H1 (cell line): ENCODE data around the gene BABAM2. TPM values are rescaled to one million over a fixed set of nuclear protein-coding genes. Genes with fewer than 3 reads are reported as not detected.

Experiments used
- CTCF ChIA-PET: fragments of 300-600 bp; sonication (Branson Sonifier 250); formaldehyde crosslinking; loops from one replicate; lab custom pipeline; 2021; ENCODE audit not compliant: partially characterized antibody; lab: Charles Lee
- POLR2A ChIA-PET: fragments of 300-600 bp; sonication (Branson Sonifier 250); formaldehyde crosslinking; loops from one replicate; lab custom pipeline; 2021; ENCODE audit warnings: inconsistent platforms; ENCODE audit not compliant: partially characterized antibody; lab: Charles Lee
- DNase-seq, 2 experiments: peaks; one replicate each; pipeline versions ENCODE4 v3.0.0 to v3.0.0-alpha.2; 2010 to 2022; ENCODE audit warnings: low spot score in 2 of 2, low read depth in 1 of 2, mixed read lengths in 1 of 2
- FAIRE-seq: peaks from 2 replicates; lab custom pipeline; 2011; peaks lifted over from hg19 to GRCh38; lab: Jason Lieb, UNC
- H2AFZ ChIP-seq: 2 replicates; pipeline ENCODE4 v1.8.1; 2012; ENCODE audit warnings: low read length, inconsistent platforms
- H2AK5ac ChIP-seq: 2 replicates; pipeline ENCODE4 v1.6.1; 2013; ENCODE audit warnings: low read depth, low read length
- H2BK120ac ChIP-seq: replicated peaks from 2 replicates; pipeline ENCODE3; 2013; ENCODE audit warnings: low read depth, low read length, inconsistent platforms
- H2BK12ac ChIP-seq: 2 replicates; pipeline ENCODE4 v1.6.1; 2013; ENCODE audit warnings: low read depth, low read length
- H2BK15ac ChIP-seq: 2 replicates; pipeline ENCODE4 v1.6.1; 2013; ENCODE audit warnings: low read length
- H2BK20ac ChIP-seq: 2 replicates; pipeline ENCODE4 v1.6.1; 2013; ENCODE audit warnings: low read length
- H2BK5ac ChIP-seq: 2 replicates; pipeline ENCODE4 v1.6.1; 2013; ENCODE audit warnings: low read depth, low read length
- H3K14ac ChIP-seq: 2 replicates; pipeline ENCODE4 v1.6.1; 2013; ENCODE audit warnings: inconsistent platforms; ENCODE audit not compliant: insufficient read length
- H3K18ac ChIP-seq: 2 replicates; pipeline ENCODE4 v1.6.1; 2013; ENCODE audit warnings: low read length; ENCODE audit errors: extremely low read depth
- H3K23ac ChIP-seq: 2 replicates; pipeline ENCODE4 v1.6.1; 2013; ENCODE audit warnings: inconsistent platforms; ENCODE audit not compliant: insufficient read length
- H3K23me2 ChIP-seq: 2 replicates; pipeline ENCODE4 v1.6.1; 2013; ENCODE audit warnings: low read depth, low read length
- H3K27ac ChIP-seq: 2 replicates; pipeline ENCODE4 v1.6.1; 2011; ENCODE audit warnings: low read depth, low read length, inconsistent platforms
- H3K27me3 ChIP-seq, 4 experiments: replicated peaks in 1 of 4; 1 replicate in 1 of 4; 2 replicates in 3 of 4; pipeline versions ENCODE4 v1.6.1 to v1.8.1; 2011 to 2013; ENCODE audit warnings: low read length in 3 of 4, mild to moderate bottlenecking in 3 of 4, inconsistent platforms in 2 of 4, mixed read lengths in 2 of 4, moderate library complexity in 1 of 4; ENCODE audit not compliant: control insufficient read depth in 3 of 4, insufficient read depth in 3 of 4; ENCODE audit errors: extremely low read depth in 1 of 4
- H3K36me3 ChIP-seq, 4 experiments: 2 replicates each; pipeline versions ENCODE4 v1.6.1 to v1.8.1; 2011 to 2013; ENCODE audit warnings: mild to moderate bottlenecking in 4 of 4, low read length in 3 of 4, moderate library complexity in 2 of 4, control low read depth in 1 of 4, inconsistent platforms in 1 of 4; ENCODE audit not compliant: insufficient read depth in 4 of 4, control insufficient read depth in 2 of 4
- H3K4ac ChIP-seq: replicated peaks from 2 replicates; pipeline ENCODE3; 2013; ENCODE audit warnings: low read length, low read depth, mixed read lengths, inconsistent platforms; ENCODE audit not compliant: insufficient read length
- H3K4me1 ChIP-seq, 4 experiments: replicated peaks in 1 of 4; 1 replicate in 1 of 4; 2 replicates in 3 of 4; pipeline versions ENCODE4 v1.6.1 to v1.8.1; 2011 to 2013; ENCODE audit warnings: low read length in 3 of 4, inconsistent platforms in 2 of 4, mixed read lengths in 1 of 4; ENCODE audit not compliant: insufficient read depth in 4 of 4, control insufficient read depth in 3 of 4
- H3K4me2 ChIP-seq, 2 experiments: 2 replicates each; pipeline versions ENCODE4 v1.6.1 to v1.8.1; 2011 to 2013; ENCODE audit warnings: low read depth in 2 of 2, low read length in 2 of 2, control low read depth in 1 of 2, inconsistent platforms in 1 of 2, mild to moderate bottlenecking in 1 of 2; ENCODE audit not compliant: insufficient read depth in 1 of 2
- H3K4me3 ChIP-seq, 4 experiments: fragments of 200-600, 300-600 bp in 1 of 4; sonication (generic), shearing (Covaris generic), sonication (Bioruptor Twin) in 1 of 4; 2 replicates each; pipeline versions ENCODE4 v1.5.1 to v1.8.1; 2011 to 2016; ENCODE audit warnings: low read length in 4 of 4, low read depth in 3 of 4, control low read depth in 2 of 4, inconsistent platforms in 2 of 4, mild to moderate bottlenecking in 2 of 4, mixed read lengths in 1 of 4, moderate library complexity in 1 of 4; ENCODE audit not compliant: insufficient read depth in 2 of 4; ENCODE audit errors: extremely low read depth in 1 of 4
- H3K56ac ChIP-seq: replicated peaks from 2 replicates; pipeline ENCODE3; 2013; ENCODE audit warnings: low read depth, mild to moderate bottlenecking, mixed read lengths, low read length, inconsistent platforms; ENCODE audit not compliant: insufficient read length
- H3K79me1 ChIP-seq: 2 replicates; pipeline ENCODE4 v1.6.1; 2013; ENCODE audit warnings: low read depth, low read length, control low read depth
- H3K79me2 ChIP-seq, 2 experiments: 2 replicates each; pipeline versions ENCODE4 v1.6.1 to v1.8.1; 2012 to 2013; ENCODE audit warnings: low read length in 2 of 2, mild to moderate bottlenecking in 2 of 2, inconsistent platforms in 1 of 2; ENCODE audit not compliant: insufficient read depth in 2 of 2, control insufficient read depth in 1 of 2
- H3K9ac ChIP-seq, 4 experiments: replicated peaks in 1 of 4; 1 replicate in 1 of 4; 2 replicates in 3 of 4; pipeline versions ENCODE4 v1.6.1 to v1.8.1; 2011 to 2013; ENCODE audit warnings: low read depth in 3 of 4, low read length in 3 of 4, control low read depth in 2 of 4, mild to moderate bottlenecking in 2 of 4, moderate library complexity in 2 of 4, inconsistent platforms in 1 of 4; ENCODE audit errors: extremely low read depth in 1 of 4
- H3K9me3 ChIP-seq, 2 experiments: 2 replicates each; pipeline versions ENCODE4 v1.6.1 to v1.8.1; 2012 to 2013; ENCODE audit warnings: mild to moderate bottlenecking in 2 of 2, moderate library complexity in 2 of 2, control low read depth in 1 of 2, inconsistent platforms in 1 of 2, low read depth in 1 of 2, low read length in 1 of 2, mixed read lengths in 1 of 2; ENCODE audit not compliant: insufficient read depth in 2 of 2
- H4K20me1 ChIP-seq, 2 experiments: replicated peaks in 1 of 2; 2 replicates each; pipeline versions ENCODE3 to v1.8.1; 2011 to 2013; ENCODE audit warnings: inconsistent platforms in 2 of 2, low read length in 2 of 2, mild to moderate bottlenecking in 1 of 2; ENCODE audit not compliant: insufficient read depth in 2 of 2, control insufficient read depth in 1 of 2
- H4K5ac ChIP-seq: 2 replicates; pipeline ENCODE4 v1.6.1; 2013; ENCODE audit warnings: low read length, low read depth, mixed read lengths, inconsistent platforms; ENCODE audit not compliant: insufficient read length
- H4K8ac ChIP-seq: 2 replicates; pipeline ENCODE4 v1.8.0; 2013; ENCODE audit warnings: mild to moderate bottlenecking, moderate library complexity, low read length, inconsistent platforms; ENCODE audit not compliant: insufficient read depth; ENCODE audit errors: extremely low read depth
- H4K91ac ChIP-seq: replicated peaks from 2 replicates; pipeline ENCODE3; 2013; ENCODE audit warnings: low read length, mixed read lengths, inconsistent platforms; ENCODE audit not compliant: insufficient read length
- ATF3 ChIP-seq: IDR thresholded peaks from 2 replicates; pipeline ENCODE4 v1.6.1; 2011; ENCODE audit warnings: low read depth, mild to moderate bottlenecking, low read length; ENCODE audit not compliant: insufficient read depth
- CHD2 ChIP-seq: IDR thresholded peaks from 2 replicates; pipeline ENCODE4 v1.6.1; 2012; ENCODE audit warnings: low read length, improper control_type of control experiment
- EP300 ChIP-seq, 2 experiments: IDR thresholded peaks; 1 replicate in 1 of 2; 2 replicates in 1 of 2; pipeline ENCODE4 v1.6.1; 2011 to 2012; ENCODE audit warnings: low read depth in 2 of 2, low read length in 2 of 2, mild to moderate bottlenecking in 2 of 2, borderline replicate concordance in 1 of 2, inconsistent platforms in 1 of 2, moderate library complexity in 1 of 2
- GABPA ChIP-seq: IDR thresholded peaks from 2 replicates; pipeline ENCODE4 v1.6.1; 2011; ENCODE audit warnings: mild to moderate bottlenecking, low read length, moderate library complexity, borderline replicate concordance; ENCODE audit not compliant: insufficient read depth
- HDAC2 ChIP-seq, 2 experiments: fragments of 300-600 bp in 1 of 2; sonication (generic) in 1 of 2; IDR thresholded peaks; 2 replicates each; pipeline ENCODE4 v1.6.1; 2011 to 2012; ENCODE audit warnings: low read depth in 2 of 2, low read length in 2 of 2, mild to moderate bottlenecking in 2 of 2, moderate library complexity in 2 of 2, borderline replicate concordance in 1 of 2, inconsistent platforms in 1 of 2
- JUND ChIP-seq: IDR thresholded peaks from 2 replicates; pipeline ENCODE4 v1.6.1; 2011; ENCODE audit warnings: mild to moderate bottlenecking, improper control_type of control experiment, low read length
- NANOG ChIP-seq: IDR thresholded peaks from 2 replicates; pipeline ENCODE4 v1.6.1; 2011; ENCODE audit warnings: low read length, low read depth, mild to moderate bottlenecking, inconsistent platforms; ENCODE audit not compliant: insufficient read depth, poor library complexity, severe bottlenecking
- NRF1 ChIP-seq: IDR thresholded peaks from 2 replicates; pipeline ENCODE4 v1.6.1; 2011; ENCODE audit warnings: mild to moderate bottlenecking, low read depth, low read length, improper control_type of control experiment
- PHF8 ChIP-seq: fragments of 200-600 bp; sonication (generic); conservative IDR thresholded peaks from 2 replicates; pipeline ENCODE4 v1.7.1; 2012; ENCODE audit warnings: low read depth, mild to moderate bottlenecking, inconsistent platforms, low read length, moderate library complexity
- RNF2 ChIP-seq: fragments of 200-900, 300-1000 bp; sonication (generic); IDR thresholded peaks from 2 replicates; pipeline ENCODE4 v1.7.1; 2016; ENCODE audit warnings: borderline replicate concordance, low read depth, mild to moderate bottlenecking, antibody characterized with exemption, low read length; ENCODE audit not compliant: poor library complexity, severe bottlenecking; ENCODE audit errors: missing control alignments
- SIRT6 ChIP-seq: IDR thresholded peaks from one replicate; pipeline ENCODE4 v1.7.1; 2012; ENCODE audit warnings: low read length, inconsistent platforms
- SUZ12 ChIP-seq: fragments of 200-600 bp; sonication (generic); IDR thresholded peaks from 2 replicates; pipeline ENCODE4 v1.6.1; 2012; ENCODE audit warnings: mild to moderate bottlenecking, inconsistent platforms, low read length, moderate library complexity, mixed read lengths
- TCF12 ChIP-seq: IDR thresholded peaks from 2 replicates; pipeline ENCODE4 v1.6.1; 2011; ENCODE audit warnings: low read depth, mild to moderate bottlenecking, low read length
- WGBS, 2 experiments: shearing (Covaris generic) in 1 of 2; methylation state at CpG; one replicate each; pipeline versions ENCODE4 v1.1.6 to v1.1.7; 2013 to 2015; ENCODE audit warnings: low lambda C conversion rate in 2 of 2, mixed read lengths in 2 of 2, inconsistent platforms in 1 of 2, low coverage in 1 of 2, missing lambda C conversion rate in 1 of 2; ENCODE audit not compliant: insufficient replicate concordance in 2 of 2, insufficient coverage in 1 of 2, insufficient read length in 1 of 2; ENCODE audit errors: extremely low coverage in 1 of 2, missing lambda C conversion rate in 1 of 2; 5-methylcytosine and 5-hydroxymethylcytosine counted together
- polyA plus RNA-seq, 7 experiments: library from polyadenylated mRNA; depleted of rRNA in 3 of 7; stranded (reverse) in 5 of 7; unstranded in 2 of 7; fragments of >200 nt in 5 of 7; fragments of 200-250 nt in 2 of 7; gene quantifications; 1 replicate in 5 of 7; 2 replicates in 1 of 7; 4 replicates in 1 of 7; pipeline versions ENCODE4 v1.2.1 to v1.2.3, GENCODE V29; 2011 to 2013; ENCODE audit warnings: missing spikeins in 2 of 7, mixed read lengths in 2 of 7
- total RNA-seq: library from RNA; stranded (reverse); fragmentation: NEBNext Ultra II Directional; extraction: Animal tissue kit (Norgen Biotek cat#: 25700); gene quantifications from 2 replicates; pipeline ENCODE4 v1.2.1, GENCODE V29; 2021

BABAM2 gene
- total and polyA plus RNA-seq, 2 of the 8 experiments (the other 6 are each of a cell fraction or from before 2014, with no cell fraction given), result 15.8 to 20.9 TPM

DNA sequence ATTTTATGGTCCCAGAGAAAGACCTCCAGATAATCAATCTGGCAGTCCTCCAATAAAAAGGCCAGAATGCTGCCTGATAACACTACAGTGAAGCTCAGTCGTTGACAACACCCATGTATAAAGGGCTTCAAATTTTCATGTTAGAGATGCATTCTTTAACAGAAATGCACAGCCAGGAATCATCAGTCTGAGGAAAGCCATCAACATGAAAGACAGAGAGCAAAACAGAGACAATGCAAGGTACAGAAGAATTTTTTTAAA lies 13.8 kb downstream of the BABAM2 start:
- Histone ChIP-seq H4K91ac (no peak overlapping the region), H2BK20ac (no peak overlapping the region), H3K14ac (no peak overlapping the region), H2BK5ac (no peak overlapping the region), H3K56ac (no peak overlapping the region), H3K79me2 (no peaks in the 10 kb centered on the region), H4K20me1 (no peaks in the 10 kb centered on the region), H3K4me2 (no peak overlapping the region), H3K27me3 (no peaks in the 10 kb centered on the region), H2AK5ac (no peak overlapping the region), H2AFZ (no peak overlapping the region), H2BK12ac (no peak overlapping the region), H2BK15ac (no peak overlapping the region), H2BK120ac (no peak overlapping the region), H3K27ac (no peak overlapping the region), H3K9me3 (no peaks in the 10 kb centered on the region), H4K8ac (no peak overlapping the region), H3K9ac (no peak overlapping the region), H4K5ac (no peak overlapping the region), H3K4me3 (no peak overlapping the region), H3K23me2 (no peaks in the 10 kb centered on the region), H3K4me1 (no peaks in the 10 kb centered on the region), H3K4ac (no peak overlapping the region), H3K18ac (no peak overlapping the region), H3K23ac (no peak overlapping the region), H3K79me1 (no peaks in the 10 kb centered on the region), H3K36me3 (no peaks in the 10 kb centered on the region)
- no peak for DNase-seq
- FAIRE-seq, result no peak
- CTCF ChIA-PET, result interaction anchor here (0.6 kb wide), 1 partner anchor 9 kb away, joined by 3 read pairs; no protein-coding TSS in a partner anchor
- POLR2A ChIA-PET, result no interaction called here
- 88% methylated on average over 1 of the region's 1 CpG; no CpG with 5 or more reads in 1 of the 2 experiments for WGBS, 2 experiments
- no peak for TF ChIP-seq SUZ12
- TF ChIP-seq NRF1, result no peak
- no peak for TF ChIP-seq EP300 (IDR thresholded peaks at IDR 0.05; ENCODE audit: borderline replicate concordance in 1 of 2, low read depth in 2 of 2, low read length in 2 of 2)
- no peak for TF ChIP-seq JUND
- no peak for TF ChIP-seq NANOG
- no peak for TF ChIP-seq PHF8
- no peak for TF ChIP-seq SIRT6
- TF ChIP-seq ATF3, result no peak
- TF ChIP-seq RNF2, result no peak
- no peak for TF ChIP-seq GABPA
- TF ChIP-seq TCF12, result no peak
- TF ChIP-seq HDAC2 (IDR thresholded peaks at IDR 0.05; ENCODE audit: borderline replicate concordance in 1 of 2, low read depth in 2 of 2, low read length in 2 of 2), result no peak
- TF ChIP-seq CHD2, result no peak
- TF ChIP-seq, all 59 proteins: peak for 0
